Mononuclear cell (primary cell): Measurements from ENCODE around the gene STOML1. TPM values are rescaled to one million over a fixed set of nuclear protein-coding genes. Genes with fewer than 3 reads are reported as not detected.
"Not testable (repeated sequence)": the region's sequence is repeated elsewhere in the genome, so short reads cannot be mapped to it uniquely, and the experiment has no call there.

ENCODE experiments used
- H3K27me3 ChIP-seq: 2 replicates; pipeline ENCODE4 v1.6.0; 2011; ENCODE audit warnings: low read length, control low read depth; ENCODE audit not compliant: insufficient read depth
- H3K4me1 ChIP-seq: 2 replicates; pipeline ENCODE4 v1.5.1; 2011; ENCODE audit warnings: mild to moderate bottlenecking, low read length, control low read depth; ENCODE audit not compliant: insufficient read depth
- H3K4me3 ChIP-seq: 2 replicates; pipeline ENCODE4 v1.5.1; 2011; ENCODE audit warnings: mild to moderate bottlenecking, low read length, moderate library complexity
- H3K9me3 ChIP-seq: 2 replicates; pipeline ENCODE4 v1.5.1; 2011; ENCODE audit warnings: low read depth, mild to moderate bottlenecking, control low read depth, low read length
- total RNA-seq: library from RNA; depleted of rRNA; stranded (reverse); fragments of >200 nt; gene quantifications from one replicate; pipeline ENCODE4 v1.2.3, GENCODE V29; 2012

The STOML1 gene
- total RNA-seq, 1 donor = 2.2 TPM

DNA sequence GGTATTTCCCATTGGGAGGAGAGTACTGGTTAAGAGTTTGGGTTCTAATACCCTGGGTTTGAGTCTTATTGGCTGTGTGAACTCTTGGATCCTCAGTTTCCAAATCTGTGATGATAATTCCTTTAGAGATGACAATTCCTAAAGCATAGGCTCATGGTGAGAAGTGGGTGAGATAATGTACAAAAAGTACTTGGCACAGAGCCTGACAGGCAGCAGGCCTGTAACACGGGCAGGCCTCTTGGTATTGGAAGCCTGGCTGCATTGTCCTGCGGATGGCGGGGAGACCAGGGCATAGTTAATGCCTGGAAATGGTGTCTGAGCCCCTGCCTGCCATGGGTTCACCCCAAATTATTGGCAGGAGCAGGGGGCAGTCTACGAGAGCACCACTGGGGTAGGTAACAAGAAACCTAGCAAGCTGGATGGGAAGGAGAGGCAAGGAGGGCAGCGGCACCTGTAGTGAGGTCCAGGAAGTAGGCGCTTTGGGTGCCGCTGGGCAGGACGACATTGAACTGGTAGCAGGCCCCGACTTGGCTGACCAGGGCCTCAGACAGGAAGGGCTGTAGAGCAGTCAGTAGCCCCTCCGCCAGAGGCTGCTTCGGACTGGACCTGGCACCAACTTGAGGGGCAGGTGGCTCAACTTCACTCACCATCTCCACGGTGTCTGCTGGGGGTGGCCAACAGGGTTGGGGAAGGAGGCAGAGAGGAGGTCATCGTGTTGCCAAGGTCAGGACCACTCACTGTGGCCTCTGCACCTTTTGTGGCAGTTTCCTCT lies 7.7 kb downstream of the STOML1 start:
- Histone ChIP-seq H3K4me3 (no peak overlapping the region), H3K4me1 (peaks cover 45% of the 10 kb centered on the region), H3K9me3 (no peaks in the 10 kb centered on the region), H3K27me3 (no peaks in the 10 kb centered on the region)

DNA sequence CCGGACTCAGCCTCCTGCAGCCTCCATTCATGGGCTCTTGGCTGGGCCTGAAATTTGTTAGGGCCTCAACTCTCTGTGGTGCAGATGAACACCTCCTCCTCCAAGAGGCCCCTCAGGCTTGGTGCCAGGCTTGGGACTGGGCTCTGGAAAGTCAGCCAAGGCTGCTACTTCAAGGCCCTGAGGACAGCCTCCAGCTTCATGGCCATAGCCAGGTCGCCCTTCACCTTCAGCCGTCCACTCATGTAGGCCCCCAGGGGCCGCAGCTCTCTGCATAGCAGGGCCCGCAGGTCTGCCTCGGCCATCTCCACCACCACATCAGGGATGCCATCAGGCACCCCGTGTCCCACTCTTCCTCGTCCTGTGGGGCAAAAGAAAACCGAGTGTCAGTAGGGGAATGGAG lies 8.3 kb downstream of the STOML1 start:
- H3K27me3 ChIP-seq = no peaks in the 10 kb centered on the region
- peaks cover 45% of the 10 kb centered on the region for H3K4me1 ChIP-seq
- H3K4me3 ChIP-seq = no peak overlapping the region
- no peaks in the 10 kb centered on the region for H3K9me3 ChIP-seq

DNA sequence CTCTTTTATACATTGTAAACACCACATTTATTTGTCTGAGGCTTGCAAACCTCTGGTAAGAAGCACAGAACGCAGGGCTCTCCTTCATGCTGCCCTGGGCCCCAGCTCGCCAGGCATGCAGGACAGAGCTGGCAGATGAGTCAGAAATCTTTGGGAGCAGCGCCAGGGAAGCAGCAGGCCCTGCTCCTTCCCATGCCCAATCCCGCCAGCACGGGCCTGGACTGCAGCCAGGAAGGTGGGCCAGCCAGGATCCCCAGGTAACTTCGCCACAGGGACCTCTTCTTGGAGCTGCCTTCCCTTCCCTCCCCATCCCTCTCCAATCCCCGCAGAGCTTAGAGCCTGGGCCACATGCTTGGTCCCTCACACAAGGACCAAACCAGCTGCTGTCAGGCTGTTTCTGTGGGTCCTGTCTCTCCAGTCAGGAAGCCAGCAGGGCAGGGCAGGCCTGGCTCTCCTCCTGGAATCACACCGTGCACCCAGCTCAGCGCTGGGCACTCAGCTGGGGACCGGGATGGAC lies 8.8 kb downstream of the STOML1 start:
- H3K4me3 ChIP-seq = no peak overlapping the region
- no peaks in the 10 kb centered on the region for H3K27me3 ChIP-seq
- H3K9me3 ChIP-seq = no peaks in the 10 kb centered on the region
- H3K4me1 ChIP-seq = peaks cover 45% of the 10 kb centered on the region

DNA sequence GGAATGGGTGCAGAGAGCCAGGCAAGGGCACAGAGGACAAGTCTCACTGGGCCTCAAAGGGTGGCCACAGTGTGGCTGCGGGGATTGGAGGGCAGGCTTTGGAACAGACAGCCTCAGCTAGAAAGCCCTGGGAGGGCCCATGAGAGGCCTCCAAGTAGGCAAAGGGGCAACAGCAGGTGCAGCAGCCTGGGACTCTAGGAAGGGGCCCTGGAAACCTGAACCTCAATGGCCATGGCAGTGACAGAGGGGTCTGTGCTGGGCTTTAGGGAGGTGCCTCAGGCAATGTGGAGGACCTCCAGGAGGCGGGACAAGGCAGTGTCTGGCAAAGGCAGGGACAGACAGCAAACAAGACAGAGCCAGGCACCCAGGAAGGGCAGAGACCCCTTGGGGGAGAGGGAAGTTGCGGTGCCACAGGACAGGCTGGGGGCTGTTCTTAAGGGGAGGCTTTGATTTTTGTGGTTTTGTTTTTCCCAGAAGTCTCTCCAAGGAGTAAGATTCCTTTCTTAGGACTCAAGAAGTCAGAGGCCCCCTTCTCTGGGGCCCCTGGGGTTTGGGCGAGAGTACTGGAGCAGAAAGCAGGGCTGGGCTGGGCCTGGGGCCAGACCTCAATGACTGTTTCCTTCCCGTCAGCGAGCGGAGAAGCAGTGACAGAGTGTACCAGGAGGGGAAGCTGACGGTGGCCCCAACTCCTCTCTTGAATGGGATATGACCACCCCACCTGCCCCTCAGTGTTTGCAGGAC lies 9.7 kb downstream of the STOML1 start:
- no peak overlapping the region for H3K4me3 ChIP-seq
- peaks cover 45% of the 10 kb centered on the region for H3K4me1 ChIP-seq
- H3K27me3 ChIP-seq = no peaks in the 10 kb centered on the region
- H3K9me3 ChIP-seq = no peaks in the 10 kb centered on the region

DNA sequence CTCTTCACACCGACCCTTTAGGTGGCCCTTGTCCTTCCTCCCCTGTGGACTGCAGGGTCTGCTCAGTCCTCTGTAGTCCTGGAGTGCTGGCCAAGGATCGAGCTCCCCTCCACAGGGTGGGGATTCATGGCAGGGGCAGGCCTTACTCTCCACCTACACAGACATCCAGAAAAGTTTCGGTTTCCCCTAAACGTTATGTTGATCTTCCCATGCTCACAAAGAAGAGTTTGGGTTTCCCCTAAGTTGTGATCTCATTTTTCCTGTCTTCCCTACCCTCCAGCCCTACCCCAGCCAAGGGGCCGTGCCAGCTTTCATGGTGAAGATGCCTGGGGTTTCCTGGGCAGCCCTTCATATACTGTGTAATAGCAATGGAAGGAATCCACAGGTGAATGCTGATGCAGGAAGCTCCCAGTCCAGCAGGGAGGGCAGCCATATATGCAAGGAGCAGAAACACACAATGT lies 10.3 kb downstream of the STOML1 start:
- Histone ChIP-seq H3K9me3 (no peaks in the 10 kb centered on the region), H3K4me3 (no peak overlapping the region), H3K4me1 (peaks cover 45% of the 10 kb centered on the region), H3K27me3 (no peaks in the 10 kb centered on the region)

DNA sequence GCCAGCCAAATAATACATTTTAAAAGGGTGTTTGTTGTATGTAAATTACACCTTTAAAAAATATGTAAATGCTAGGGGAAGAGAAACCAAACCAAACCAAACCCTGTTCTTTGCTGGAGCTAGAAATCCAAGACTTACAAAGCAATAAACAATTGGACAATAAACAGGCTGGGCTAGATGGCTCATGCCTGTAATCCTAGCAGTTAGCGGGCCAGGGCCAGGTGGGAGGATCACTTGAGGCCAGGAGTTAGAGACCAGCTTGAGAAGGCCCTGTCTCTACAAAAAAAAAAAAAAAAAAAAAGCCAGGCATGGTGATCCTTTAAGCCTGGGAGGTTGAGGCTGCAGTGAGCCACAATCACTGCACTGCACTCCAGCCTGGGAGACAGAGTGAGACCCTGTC lies 12.5 kb downstream of the STOML1 start:
- Histone ChIP-seq H3K27me3 (peaks cover 8% of the 10 kb centered on the region), H3K4me1 (peaks cover 52% of the 10 kb centered on the region), H3K9me3 (no peaks in the 10 kb centered on the region)

DNA sequence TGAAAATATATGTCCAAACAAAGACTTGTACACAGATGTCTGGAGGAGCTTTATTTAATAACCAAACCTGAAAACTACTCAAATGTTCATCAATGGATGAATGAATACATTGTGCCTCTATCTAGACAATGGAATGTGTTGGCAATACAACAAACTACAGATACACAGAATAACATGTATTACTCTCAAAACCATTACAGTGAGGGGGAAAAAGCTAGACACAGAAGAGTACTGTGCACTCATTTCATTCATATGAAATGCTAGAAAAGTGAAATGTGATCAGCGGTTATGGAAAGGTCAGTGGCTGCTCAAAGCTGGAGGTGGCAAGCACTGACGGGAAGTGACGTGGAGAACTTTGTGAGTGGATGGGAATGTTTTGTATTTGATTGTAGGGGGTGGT lies 13.2 kb downstream of the STOML1 start:
- H3K9me3 ChIP-seq = no peaks in the 10 kb centered on the region

More for the DNA sequence above, 12.5 kb downstream of the STOML1 start:
- no peak overlapping the region for H3K4me3 ChIP-seq

DNA sequence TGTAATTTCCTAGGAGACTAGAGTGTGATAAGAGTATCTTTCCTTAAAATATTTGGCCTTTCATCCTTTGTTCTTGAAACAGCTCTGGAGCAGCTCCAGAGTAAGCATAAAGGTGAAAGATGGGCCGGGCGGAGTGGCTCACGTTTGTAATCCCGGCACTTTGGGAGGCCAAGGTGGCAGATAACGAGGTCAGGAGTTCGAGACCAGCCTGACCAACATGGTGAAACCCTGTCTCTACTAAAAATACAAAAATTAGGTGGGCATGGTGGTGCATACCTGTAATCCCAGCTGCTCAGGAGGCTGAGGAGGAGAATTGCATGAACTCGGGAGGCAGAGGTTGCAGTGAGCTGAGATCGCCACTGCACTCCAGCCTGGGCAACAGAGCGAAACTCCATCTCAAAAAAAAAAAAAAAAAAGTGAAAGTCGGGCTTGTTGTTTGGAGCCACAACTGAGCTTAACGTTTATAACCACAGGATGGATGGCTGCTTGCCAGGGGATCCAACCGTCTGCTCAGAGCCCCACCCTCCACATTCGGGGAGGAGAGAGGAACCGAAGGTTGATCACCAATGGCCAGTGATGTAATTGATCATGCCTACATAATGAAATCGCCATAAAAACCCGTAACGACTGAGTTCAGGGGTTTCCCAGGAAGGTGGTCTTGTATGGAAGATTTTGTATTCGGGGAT lies 16.5 kb downstream of the STOML1 start:
- H3K9me3 ChIP-seq, H3K4me3 ChIP-seq, H3K27me3 ChIP-seq: not testable (repeated sequence)
- peaks cover 27% of the 10 kb centered on the region for H3K4me1 ChIP-seq

More for the DNA sequence above, 13.2 kb downstream of the STOML1 start:
- Histone ChIP-seq H3K27me3 (peaks cover 8% of the 10 kb centered on the region), H3K4me1 (peaks cover 50% of the 10 kb centered on the region), H3K4me3 (no peak overlapping the region)

DNA sequence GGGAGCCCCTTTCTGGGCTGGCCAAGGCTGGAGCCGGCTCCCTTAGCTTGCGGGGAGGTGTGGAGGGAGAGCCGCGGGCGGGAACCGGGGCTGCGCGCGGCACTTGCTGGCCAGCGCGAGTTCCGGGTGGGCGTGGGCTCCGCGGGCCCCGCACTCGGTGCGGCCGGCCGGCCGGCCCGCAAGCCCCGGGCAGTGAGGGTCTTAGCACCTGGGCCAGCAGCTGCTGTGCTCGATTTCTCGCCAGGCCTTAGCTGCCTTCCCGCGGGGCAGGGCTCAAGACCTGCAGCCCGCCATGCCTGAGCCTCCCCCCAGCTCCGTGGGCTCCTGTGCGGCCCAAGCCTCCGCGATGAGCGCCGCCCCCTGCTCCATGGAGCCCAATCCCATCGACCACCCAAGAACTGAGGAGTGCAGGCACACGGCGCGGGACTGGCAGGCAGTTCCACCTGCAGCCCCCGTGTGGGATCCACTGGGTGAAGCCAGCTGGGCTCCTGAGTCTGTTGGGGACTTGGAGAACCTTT lies 18.4 kb downstream of the STOML1 start:
- H3K4me1 ChIP-seq = peaks cover 26% of the 10 kb centered on the region
- H3K9me3 ChIP-seq, H3K27me3 ChIP-seq, H3K4me3 ChIP-seq: not testable (repeated sequence)

DNA sequence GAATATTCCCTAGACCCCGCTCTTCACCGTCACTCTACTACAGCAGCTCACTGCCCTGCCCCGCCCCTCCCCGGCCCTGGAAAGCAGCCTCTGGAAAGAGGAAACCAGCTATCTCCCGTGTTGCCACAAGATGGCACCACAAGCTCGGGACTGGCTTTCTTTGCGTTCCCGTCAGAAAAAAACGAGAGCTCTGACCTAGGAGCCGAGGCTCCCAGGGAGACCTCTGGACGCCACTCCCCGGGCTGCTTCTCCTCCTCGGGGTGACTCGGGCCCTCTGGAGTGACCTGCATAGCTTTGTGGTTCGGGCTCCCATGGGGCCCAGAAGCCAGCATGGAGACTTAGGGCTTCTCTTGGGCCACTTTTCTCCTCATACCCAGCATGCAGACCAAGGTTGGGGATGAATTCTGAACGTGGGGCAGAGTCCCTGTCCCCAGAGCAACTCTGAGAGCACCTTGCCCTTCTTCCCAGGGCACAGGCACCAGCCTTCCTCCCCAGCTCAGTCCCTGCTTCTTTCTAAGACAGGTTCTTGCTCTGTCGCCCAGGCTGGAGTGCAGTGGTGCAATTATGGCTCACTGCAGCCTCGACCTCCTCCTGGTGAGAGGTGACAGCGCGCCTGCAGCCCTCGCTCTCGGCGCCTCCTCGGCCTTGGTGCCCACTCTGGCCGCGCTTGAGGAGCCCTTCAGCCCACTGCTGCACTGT lies 19.0 kb downstream of the STOML1 start:
- H3K4me3 ChIP-seq = no peak overlapping the region

DNA sequence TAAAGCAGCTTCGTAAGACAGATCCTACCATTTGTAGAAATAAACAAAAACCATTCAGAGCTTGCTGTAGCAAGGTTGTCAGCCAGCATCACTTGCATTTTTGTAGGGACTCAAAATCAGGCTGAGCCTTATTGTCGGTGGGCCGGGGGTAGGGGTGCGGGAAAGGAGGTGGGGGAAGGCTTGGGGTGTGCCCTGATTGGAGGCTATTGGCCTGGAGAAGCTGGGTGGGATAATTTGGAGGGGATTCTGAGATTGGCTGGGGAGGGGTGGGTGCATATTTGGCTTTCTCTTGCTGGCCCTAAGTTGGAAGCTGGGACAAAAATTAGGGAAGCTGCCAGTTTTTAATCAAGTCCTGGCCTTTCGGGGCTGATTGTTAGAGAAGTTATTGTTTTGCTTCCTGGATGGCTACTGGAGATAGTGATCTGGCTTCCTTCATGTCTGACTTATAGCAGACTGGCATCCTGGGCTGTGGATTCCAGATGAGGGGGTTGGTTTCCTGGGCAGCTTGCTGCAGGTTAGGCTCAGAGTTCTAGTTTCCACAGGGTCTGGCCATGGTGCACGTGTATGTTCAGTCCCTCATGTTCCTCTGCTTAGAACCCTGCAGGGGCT lies 22.8 kb downstream of the STOML1 start:
- Histone ChIP-seq H3K27me3 (no peaks in the 10 kb centered on the region), H3K4me1 (peaks cover 29% of the 10 kb centered on the region), H3K9me3 (no peaks in the 10 kb centered on the region), H3K4me3 (no peak overlapping the region)

More for the DNA sequence above, 19.0 kb downstream of the STOML1 start:
- Histone ChIP-seq H3K9me3 (no peaks in the 10 kb centered on the region), H3K4me1 (peaks cover 26% of the 10 kb centered on the region), H3K27me3 (peaks cover 8% of the 10 kb centered on the region)

DNA sequence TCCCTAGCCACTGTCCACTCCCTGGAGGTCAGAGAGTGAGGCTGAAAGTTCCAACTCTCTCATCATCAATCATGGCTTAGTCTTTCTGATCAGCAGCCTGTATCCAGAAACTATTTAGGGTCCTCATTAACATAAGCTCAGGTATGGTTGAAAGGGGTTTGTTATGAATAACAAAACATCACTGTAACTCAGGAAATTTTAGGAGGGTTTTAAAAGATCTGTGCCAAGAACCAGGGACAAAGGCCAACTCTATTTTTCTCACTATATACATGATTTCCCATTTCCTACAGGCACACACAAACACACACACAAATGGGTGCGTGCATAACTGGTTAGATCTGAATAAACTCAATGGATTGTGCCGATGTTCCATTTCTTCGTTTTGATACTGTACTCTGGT lies 23.6 kb downstream of the STOML1 start:
- H3K4me3 ChIP-seq = no peak overlapping the region
- no peaks in the 10 kb centered on the region for H3K9me3 ChIP-seq
- peaks cover 29% of the 10 kb centered on the region for H3K4me1 ChIP-seq
- H3K27me3 ChIP-seq = no peaks in the 10 kb centered on the region

DNA sequence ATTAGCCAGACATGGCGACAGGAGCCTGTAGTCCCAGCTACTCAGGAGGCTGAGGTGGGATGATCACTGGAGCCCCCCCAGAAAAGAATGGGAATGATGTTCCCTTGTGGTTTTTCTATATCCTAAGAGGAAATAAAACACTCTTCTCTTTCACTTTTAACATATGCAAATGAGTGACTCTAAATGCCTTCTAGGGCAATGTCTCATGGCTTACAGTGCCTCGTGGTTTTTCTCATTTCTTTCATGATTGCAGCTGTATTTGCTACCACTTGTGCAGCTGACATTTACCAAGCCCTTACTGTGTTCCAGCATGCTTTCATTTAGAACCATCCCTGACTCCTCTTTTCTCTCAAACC lies 26.4 kb downstream of the STOML1 start:
- Histone ChIP-seq H3K9me3 (no peaks in the 10 kb centered on the region), H3K27me3 (no peaks in the 10 kb centered on the region), H3K4me1 (peaks cover 23% of the 10 kb centered on the region), H3K4me3 (no peak overlapping the region)

DNA sequence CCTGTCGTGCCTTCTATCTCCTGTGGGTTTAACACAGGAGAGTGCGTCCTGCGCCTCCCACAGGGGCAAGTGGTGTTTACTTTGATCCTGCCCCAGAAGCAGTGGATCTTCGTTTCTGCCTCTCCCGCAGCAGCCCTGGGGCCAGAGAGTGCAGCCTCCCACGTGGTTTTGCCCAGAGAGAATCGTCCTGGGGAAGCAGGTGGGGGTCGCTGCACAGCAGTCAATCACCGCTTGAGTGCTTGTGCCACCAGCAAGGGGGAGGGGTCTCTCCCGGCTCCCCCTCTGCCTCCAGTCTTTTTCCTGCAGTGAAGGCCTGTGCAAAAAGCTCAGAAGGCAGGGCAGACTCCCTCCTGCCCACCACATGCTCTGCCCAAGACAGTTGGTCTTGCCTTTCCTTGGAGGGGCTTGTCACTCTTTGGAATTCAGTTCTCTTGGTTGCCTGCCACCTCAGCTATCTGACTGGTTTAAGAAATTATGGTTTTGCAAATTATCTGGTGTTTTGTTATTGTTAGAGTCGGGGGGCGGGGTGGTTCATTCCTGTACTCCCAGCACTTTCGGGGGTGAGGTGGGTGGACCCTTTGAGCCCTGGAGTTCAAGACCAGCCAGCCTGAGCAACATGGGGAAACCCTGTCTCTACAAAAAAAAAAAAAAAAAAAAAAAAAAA lies 26.9 kb downstream of the STOML1 start:
- Histone ChIP-seq H3K27me3 (no peaks in the 10 kb centered on the region), H3K9me3 (no peaks in the 10 kb centered on the region), H3K4me1 (peaks cover 23% of the 10 kb centered on the region), H3K4me3 (no peak overlapping the region)
